Fibroblast of lung (primary cell): ENCODE results near the gene ADAM33.

Experiments
- CTCF ChIP-seq, 2 donors: IDR thresholded peaks in 1 of 2; conservative IDR thresholded peaks in 1 of 2; 1 replicate in 1 of 2; 2 replicates in 1 of 2; pipeline ENCODE4 v1.5.1; 2011 to 2012; ENCODE audit warnings: low read length in 2 of 2, control low read depth in 1 of 2, inconsistent platforms in 1 of 2, low read depth in 1 of 2, mild to moderate bottlenecking in 1 of 2
- EZH2 ChIP-seq: IDR thresholded peaks from 2 replicates; pipeline ENCODE4 v1.5.1; 2012; ENCODE audit warnings: low read length, control low read depth, mild to moderate bottlenecking; ENCODE audit errors: missing control alignments

- no peak for TF ChIP-seq EZH2
- TF ChIP-seq CTCF (conservative IDR thresholded peaks at IDR 0.05 in 1 of 2, IDR thresholded peaks at IDR 0.05 in 1 of 2; ENCODE audit: low read depth in 1 of 2, low read length in 2 of 2): no peak
Observed at GRCh38 chr20:3699037-3699436, 17.2 kb upstream of the ADAM33 start.
